GM18867 (cell line): ENCODE results near the gene HIBCH.
A peak's percentile ranks its signal among the peaks of the same experiment; 100 is the strongest.

Experiments
- ATAC-seq: cut with Tn5 transposase; IDR thresholded peaks from one replicate; pipeline ENCODE4 v1.9.1; 2021; ENCODE audit warnings: mild to moderate bottlenecking, moderate library complexity; ENCODE audit not compliant: unreplicated experiment

Gene HIBCH

DNA sequence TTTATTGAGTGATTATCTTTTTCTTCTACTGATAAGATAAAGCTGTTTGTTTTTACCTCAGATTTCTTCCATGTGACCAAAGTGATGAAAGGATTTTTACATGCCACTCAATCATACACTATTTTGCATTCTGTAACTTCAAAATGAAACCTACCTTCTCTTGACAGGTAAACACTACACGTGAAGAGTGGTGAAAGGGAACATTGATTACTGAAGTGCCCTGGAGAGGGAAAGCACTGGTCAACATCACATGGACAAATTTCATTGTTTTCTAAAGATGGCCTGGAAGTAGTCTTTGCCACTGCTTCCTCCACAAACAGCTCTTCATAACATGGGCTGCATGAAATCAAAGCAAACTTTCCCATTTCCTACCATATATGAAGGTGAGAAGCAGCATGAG, 120.1 kb downstream of the HIBCH start:
- no peak for ATAC-seq

- ATAC-seq, result no peak
These were observed 120.5 kb downstream of the HIBCH start for GRCh38 chr2:190199109-190199508.

GRCh38 chr2:190197143-190197720, 122.4 kb downstream of the HIBCH start:
- no peak for ATAC-seq

- no peak for ATAC-seq
These were observed 129.0 kb downstream of the HIBCH start for GRCh38 chr2:190190507-190191162.

DNA sequence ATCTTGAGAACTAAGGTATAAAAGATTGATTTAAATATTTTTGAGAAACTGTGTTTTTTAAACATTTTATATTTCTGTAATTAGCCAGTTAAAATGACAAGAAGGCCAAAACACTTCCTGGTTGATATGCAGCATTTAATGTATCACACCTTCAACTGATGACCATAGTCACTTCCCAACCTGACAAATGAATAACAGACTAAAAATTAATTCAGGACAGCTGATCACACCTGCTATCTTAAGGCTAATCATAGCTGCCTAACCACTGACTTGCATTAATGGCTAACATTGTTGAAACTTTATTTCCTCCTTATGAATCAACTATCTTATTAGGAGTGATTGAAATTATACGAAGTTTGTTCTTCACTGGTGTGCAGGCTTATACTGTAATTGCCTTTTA, 131.3 kb downstream of the HIBCH start:
- ATAC-seq, result no peak

- ATAC-seq, result no peak
These were observed 133.4 kb downstream of the HIBCH start for GRCh38 chr2:190186238-190186637.

DNA sequence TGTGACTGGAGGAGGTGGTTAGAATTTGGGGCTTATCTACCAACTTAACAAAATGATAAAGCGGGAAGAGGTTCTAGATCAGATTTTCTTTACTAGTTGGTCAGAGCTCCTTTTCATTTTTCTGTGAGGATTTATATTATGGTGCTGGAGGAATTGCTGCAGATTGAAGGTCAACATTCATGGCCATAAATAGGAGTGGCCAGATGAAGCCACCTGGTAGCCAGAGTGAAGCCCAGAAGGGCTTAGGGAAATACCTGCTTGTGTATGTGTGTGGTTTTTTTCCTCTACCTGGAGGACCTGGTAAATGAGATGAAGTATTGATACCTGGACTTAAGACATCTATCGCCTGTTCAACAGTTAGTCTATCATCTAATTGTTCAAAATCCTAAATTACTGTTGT, 134.2 kb downstream of the HIBCH start:
- no peak for ATAC-seq

GRCh38 chr2:190184460-190184859, 135.2 kb downstream of the HIBCH start:
- ATAC-seq, result no peak

- no peak for ATAC-seq
These were observed 136.1 kb downstream of the HIBCH start for GRCh38 chr2:190183539-190183938.

DNA sequence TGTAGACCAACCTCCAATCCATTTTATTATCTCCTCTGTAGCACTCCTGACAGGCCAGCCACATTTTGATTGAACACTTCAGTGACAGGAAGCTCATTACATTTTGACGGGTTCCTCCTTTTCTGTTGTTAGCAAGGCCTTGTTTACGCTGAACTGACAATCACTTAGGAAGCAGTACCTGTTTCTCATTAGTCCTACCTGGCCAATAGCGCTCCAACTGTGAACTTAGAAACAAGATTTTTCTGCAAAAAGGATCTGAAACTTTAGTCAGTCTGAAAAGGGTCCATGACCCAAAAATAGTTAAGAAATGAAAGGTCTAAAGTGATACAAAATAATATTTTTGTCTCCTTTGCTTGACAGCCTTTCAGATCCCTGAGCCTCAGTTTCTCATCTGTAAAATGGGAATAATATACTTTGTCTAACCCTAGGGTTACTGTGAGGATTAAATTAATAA, 137.5 kb downstream of the HIBCH start:
- ATAC-seq, result peak; percentile 39

GRCh38 chr2:190181123-190181669, 138.4 kb downstream of the HIBCH start:
- no peak for ATAC-seq

- peak; percentile 74 for ATAC-seq
These were observed 139.1 kb downstream of the HIBCH start for GRCh38 chr2:190180313-190181122.

DNA sequence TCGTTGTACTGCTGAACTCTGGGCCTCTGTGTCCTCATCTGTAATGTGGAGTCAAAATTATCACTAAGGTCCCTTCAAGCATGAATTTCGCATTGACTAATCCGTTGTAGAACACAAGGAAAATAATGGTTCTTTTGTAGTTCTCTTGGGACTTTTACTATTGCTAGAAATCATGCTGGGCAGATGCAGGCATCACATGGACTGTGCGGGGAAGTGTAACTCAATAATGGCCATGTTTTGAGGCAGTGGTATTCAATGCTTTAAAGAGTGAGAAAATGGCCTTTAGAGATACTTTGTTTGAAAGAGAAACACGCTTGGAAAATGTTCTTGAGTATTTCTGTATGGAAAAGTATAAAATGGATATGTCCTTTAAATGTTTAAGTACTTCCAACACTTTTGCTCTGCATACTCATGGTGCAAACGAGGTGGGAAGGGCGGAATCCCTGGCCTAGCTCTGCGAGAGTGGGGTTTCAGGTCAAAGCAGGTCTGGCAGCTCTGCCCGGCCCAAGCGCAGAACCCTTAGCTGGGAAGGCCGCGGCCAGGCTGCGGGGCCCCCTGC, 139.8 kb downstream of the HIBCH start:
- no peak for ATAC-seq

DNA sequence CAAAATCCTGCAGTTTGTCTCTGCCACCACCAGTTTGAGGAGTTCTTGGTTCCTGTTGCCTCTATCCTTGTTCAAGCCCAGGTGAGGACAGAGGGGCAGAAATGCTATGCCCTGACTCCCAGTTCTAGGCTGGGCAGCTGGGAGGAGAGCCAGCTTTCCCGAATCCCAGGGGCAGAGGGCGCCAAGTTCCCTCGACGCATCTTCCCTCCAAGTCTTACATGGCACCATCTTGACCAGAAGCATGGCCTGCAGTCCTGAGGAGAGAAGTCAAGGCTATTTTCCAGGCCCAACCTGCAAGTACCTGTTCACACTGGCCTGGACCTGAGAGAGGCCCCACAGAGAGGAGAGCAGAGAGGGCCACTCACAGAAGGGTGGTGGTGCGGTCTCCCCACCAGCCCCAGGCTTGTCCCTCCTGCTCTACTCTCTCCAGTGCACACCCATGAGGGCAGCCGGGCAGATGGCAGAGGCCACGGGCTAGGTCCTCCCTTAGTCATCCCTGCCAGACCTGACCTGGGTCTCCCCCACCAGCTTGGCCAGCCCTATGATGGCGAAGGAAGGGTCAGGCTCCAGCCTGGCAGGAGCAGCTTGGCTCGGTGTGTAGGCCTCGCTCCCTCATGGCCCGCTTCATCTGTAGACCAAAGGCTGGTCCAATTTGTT, 141.4 kb downstream of the HIBCH start:
- no peak for ATAC-seq

DNA sequence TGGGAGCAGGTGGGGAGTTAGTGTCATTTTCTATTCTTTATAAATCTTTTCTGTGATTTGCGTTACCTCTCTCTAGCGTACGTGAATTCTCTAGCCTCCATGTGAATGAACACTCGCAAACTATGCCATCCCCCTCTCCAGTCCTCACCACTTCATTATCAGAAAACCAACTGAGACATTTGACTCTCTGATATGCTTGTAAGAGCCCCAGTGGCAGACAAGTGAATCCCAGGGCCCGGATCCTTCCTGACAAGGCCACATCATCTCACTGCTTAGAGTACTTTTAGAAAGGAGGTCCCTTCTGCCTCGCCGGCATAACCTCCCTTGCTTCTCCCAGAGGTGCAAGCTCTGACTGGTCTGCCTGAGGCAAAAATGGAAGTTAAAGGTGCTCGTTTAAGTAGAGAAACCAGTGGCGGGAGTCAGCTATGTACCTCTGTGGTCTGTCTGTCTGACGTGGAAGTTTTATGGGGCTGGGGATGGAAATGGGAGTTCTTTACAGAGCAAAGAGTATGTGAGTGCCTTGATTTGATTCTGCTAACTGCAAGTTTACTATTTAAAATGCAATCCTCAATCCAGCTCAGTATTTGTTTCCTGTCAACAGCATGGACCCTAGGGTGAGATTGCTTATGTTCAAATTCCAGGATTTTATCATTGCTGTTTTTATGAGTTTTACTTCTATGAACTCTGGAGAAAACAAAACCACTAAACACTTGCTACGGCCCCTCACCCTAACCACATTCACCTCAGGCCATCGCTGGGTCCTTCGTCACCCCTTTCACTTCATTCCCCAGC, 142.2 kb downstream of the HIBCH start:
- no peak for ATAC-seq

DNA sequence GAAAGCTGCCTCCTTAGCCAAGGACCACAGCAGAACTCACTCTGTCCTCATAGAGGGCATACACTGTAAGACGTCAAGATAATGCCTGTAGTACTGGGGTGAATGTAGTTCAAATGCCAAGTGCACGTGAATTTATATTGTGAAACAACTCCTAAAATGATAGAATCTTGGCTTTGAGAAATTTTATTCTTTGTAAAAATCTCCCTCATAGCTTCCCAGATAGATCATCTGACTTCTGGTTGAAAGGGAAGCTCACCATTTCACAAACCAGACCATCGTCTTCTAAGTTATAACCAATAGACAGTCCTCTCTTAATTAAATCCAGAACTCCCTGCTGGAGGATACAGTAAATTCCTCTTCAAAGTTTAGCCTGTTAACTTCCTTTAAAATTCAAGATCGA, 146.2 kb downstream of the HIBCH start:
- ATAC-seq, result no peak

DNA sequence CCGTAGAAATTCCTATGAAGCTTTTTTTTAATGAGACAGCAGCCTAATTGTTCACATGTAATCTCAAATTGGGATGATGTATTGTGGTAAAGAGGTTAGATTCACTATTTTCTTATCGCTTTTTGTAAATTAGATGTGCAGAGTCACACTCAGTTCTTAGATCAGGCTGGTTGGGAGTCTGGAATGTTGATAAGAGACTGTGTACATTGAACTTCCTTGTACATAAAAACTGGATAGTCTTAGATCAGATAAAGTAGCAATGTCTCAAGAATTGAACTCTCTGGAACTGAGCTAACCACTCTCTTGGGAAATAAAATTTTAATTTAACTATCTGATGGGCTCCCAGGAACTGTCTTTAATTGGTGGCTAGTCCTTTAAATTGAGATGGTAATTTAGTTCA, 149.0 kb downstream of the HIBCH start:
- ATAC-seq, result no peak

- ATAC-seq, result no peak
These were observed 150.2 kb downstream of the HIBCH start for GRCh38 chr2:190169221-190170072.

- no peak for ATAC-seq
These were observed 151.9 kb downstream of the HIBCH start for GRCh38 chr2:190167702-190168101.
